ENCODE data around the gene KAT6B. TPM values are rescaled to one million over a fixed set of nuclear protein-coding genes. Genes with fewer than 3 reads are reported as not detected.
A peak's percentile ranks its signal among the peaks of the same experiment; 100 is the strongest.

The KAT6B gene
- total RNA-seq, 1 donor from 2014 or later, result 21.3 TPM

DNA sequence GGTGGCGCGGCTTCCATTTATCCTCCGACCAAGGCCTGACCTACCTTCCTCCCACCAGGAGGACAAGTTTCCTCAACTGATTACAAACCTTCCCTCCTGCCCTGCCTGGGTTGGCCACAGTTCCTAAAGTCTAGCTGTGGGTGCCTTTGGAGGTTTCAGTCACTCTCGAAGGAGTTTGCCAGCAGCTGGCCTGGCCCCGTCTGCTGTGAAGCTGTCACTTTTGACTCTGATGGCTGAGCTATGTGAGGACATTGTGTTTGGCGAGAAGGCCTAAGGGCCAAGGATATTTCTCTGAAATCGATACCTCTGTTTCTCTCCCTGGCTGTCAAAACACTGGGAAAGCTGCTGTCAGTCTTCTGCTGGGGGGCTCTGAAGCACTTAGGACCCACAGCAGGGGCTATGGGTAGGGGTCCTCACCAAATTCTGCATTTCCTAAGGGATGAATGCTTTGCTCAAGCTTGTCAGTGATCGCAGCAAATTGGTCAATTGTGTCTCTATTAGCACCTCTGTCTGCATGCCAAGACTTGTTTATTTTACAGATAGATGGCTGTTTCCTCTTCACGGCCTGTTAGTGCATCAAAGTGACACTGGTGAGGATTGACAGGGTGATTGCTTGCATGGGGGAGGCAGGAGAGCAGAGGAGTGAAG, 253.2 kb downstream of the KAT6B start:
- no peaks in the 10 kb centered on the region for H3K27me3 ChIP-seq
- H3K4me1 Mint-ChIP-seq, result peaks cover 24% of the 10 kb centered on the region
- H3K79me2 ChIP-seq (ENCODE audit: low read depth), result no peaks in the 10 kb centered on the region
- H3K4me3 Mint-ChIP-seq, result no peak overlapping the region
- DNase-seq (ENCODE audit: low spot score), result peak; percentile 34
- H3F3A ChIP-seq (ENCODE audit: low read depth), result peaks cover 28% of the 10 kb centered on the region
- no peaks in the 10 kb centered on the region for H4K20me1 ChIP-seq (ENCODE audit: low read depth)
- no peak overlapping the region for H3K9ac ChIP-seq
- no peaks in the 10 kb centered on the region for H3K36me3 Mint-ChIP-seq
- no peak overlapping the region for H3K4me2 ChIP-seq
- no peaks in the 10 kb centered on the region for H3K9me3 Mint-ChIP-seq
- no peaks in the 10 kb centered on the region for H3K9me3 ChIP-seq (ENCODE audit: low read depth)
- H2AFZ ChIP-seq (replicated peaks), result no peak overlapping the region
- H3K27ac Mint-ChIP-seq, result peak overlapping the region; percentile 84
- H3K4me3 ChIP-seq, result no peak overlapping the region
- no peaks in the 10 kb centered on the region for H3K36me3 ChIP-seq
- H3K27me3 Mint-ChIP-seq (ENCODE audit: insufficient read depth, low read depth), result peaks cover 14% of the 10 kb centered on the region
- peaks cover 31% of the 10 kb centered on the region for H3K4me1 ChIP-seq
- H3K27ac ChIP-seq, result peak overlapping the region; percentile 16
- TF ChIP-seq EZH2phosphoT487 (IDR thresholded peaks at IDR 0.05) (no peak), EZH2 (IDR thresholded peaks at IDR 0.05) (no peak)
- TF ChIP-seq, protein P1, sequence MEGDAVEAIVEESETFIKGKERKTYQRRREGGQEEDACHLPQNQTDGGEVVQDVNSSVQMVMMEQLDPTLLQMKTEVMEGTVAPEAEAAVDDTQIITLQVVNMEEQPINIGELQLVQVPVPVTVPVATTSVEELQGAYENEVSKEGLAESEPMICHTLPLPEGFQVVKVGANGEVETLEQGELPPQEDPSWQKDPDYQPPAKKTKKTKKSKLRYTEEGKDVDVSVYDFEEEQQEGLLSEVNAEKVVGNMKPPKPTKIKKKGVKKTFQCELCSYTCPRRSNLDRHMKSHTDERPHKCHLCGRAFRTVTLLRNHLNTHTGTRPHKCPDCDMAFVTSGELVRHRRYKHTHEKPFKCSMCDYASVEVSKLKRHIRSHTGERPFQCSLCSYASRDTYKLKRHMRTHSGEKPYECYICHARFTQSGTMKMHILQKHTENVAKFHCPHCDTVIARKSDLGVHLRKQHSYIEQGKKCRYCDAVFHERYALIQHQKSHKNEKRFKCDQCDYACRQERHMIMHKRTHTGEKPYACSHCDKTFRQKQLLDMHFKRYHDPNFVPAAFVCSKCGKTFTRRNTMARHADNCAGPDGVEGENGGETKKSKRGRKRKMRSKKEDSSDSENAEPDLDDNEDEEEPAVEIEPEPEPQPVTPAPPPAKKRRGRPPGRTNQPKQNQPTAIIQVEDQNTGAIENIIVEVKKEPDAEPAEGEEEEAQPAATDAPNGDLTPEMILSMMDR (IDR thresholded peaks at IDR 0.05), result no peak

DNA sequence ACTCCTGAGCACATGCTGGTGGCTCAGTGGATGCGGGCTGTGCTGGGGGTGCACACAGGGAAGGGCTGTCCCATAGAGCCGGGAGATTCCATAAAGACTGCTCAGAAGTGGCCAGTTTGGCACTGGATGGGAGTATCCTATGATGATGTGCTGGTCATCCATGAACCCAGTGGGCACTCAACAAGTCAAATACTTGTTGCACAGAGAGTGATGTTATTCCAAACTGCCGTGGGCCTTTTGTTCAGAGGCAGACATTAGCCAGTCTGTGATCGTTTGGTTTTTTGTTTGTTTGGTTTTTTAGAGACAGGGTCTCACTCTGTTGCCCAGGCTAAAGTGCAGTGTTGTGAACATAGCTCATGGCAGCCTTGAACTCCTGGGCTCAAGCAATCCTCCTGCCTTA, 254.2 kb downstream of the KAT6B start:
- H3K4me1 Mint-ChIP-seq, result peaks cover 31% of the 10 kb centered on the region
- DNase-seq (ENCODE audit: low spot score), result no peak
- no peaks in the 10 kb centered on the region for H3K36me3 ChIP-seq
- no peaks in the 10 kb centered on the region for H3K9me3 Mint-ChIP-seq
- H3F3A ChIP-seq (ENCODE audit: low read depth), result peaks cover 28% of the 10 kb centered on the region
- TF ChIP-seq, protein P1 (IDR thresholded peaks at IDR 0.05), result no peak
- TF ChIP-seq EZH2phosphoT487 (IDR thresholded peaks at IDR 0.05), result no peak
- TF ChIP-seq EZH2 (IDR thresholded peaks at IDR 0.05), result no peak
- peaks cover 10% of the 10 kb centered on the region for H3K27me3 Mint-ChIP-seq (ENCODE audit: insufficient read depth, low read depth)
- H3K27ac ChIP-seq, result no peak overlapping the region
- H3K4me2 ChIP-seq, result no peak overlapping the region
- H2AFZ ChIP-seq (replicated peaks), result no peak overlapping the region
- H3K4me1 ChIP-seq, result peaks cover 35% of the 10 kb centered on the region
- H3K27ac Mint-ChIP-seq, result no peak overlapping the region
- no peak overlapping the region for H3K4me3 Mint-ChIP-seq
- H3K9ac ChIP-seq, result no peak overlapping the region
- no peaks in the 10 kb centered on the region for H4K20me1 ChIP-seq (ENCODE audit: low read depth)
- H3K9me3 ChIP-seq (ENCODE audit: low read depth), result no peaks in the 10 kb centered on the region
- no peaks in the 10 kb centered on the region for H3K79me2 ChIP-seq (ENCODE audit: low read depth)
- H3K36me3 Mint-ChIP-seq, result no peaks in the 10 kb centered on the region
- H3K27me3 ChIP-seq, result no peaks in the 10 kb centered on the region
- H3K4me3 ChIP-seq, result no peak overlapping the region

DNA sequence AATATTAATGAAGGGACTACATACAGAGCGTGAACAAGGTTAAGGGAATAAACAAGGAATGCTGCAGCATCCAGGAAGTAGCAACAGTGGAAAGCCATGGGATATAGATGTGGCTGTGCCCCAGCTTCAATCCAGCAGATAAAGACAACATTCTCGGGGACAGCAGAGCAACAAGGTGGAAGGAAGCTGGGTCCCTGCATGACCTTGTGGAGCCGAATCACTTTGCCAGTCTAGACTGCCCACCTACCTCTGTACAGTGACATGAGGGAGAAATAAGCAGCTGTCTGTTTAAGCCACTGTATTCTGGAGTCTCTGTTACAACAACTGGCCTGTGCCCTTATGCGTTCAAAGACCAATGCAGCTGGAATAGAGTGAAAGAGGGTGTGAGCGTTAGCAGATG, 255.0 kb downstream of the KAT6B start:
- Mint-ChIP-seq H3K27ac (no peak overlapping the region), H3K4me3 (no peak overlapping the region), H3K9me3 (no peaks in the 10 kb centered on the region), H3K27me3 (ENCODE audit: insufficient read depth, low read depth) (peaks cover 10% of the 10 kb centered on the region), H3K4me1 (peaks cover 28% of the 10 kb centered on the region), H3K36me3 (no peaks in the 10 kb centered on the region)
- H3K4me2 ChIP-seq, result no peak overlapping the region
- no peak overlapping the region for H3K4me3 ChIP-seq
- no peak for TF ChIP-seq EZH2 (IDR thresholded peaks at IDR 0.05)
- no peak for TF ChIP-seq EZH2phosphoT487 (IDR thresholded peaks at IDR 0.05)
- TF ChIP-seq, protein P1 (IDR thresholded peaks at IDR 0.05), result no peak
- H3K9ac ChIP-seq, result no peak overlapping the region
- no peaks in the 10 kb centered on the region for H4K20me1 ChIP-seq (ENCODE audit: low read depth)
- H3K79me2 ChIP-seq (ENCODE audit: low read depth), result no peaks in the 10 kb centered on the region
- no peaks in the 10 kb centered on the region for H3K36me3 ChIP-seq
- peaks cover 35% of the 10 kb centered on the region for H3K4me1 ChIP-seq
- peaks cover 25% of the 10 kb centered on the region for H3F3A ChIP-seq (ENCODE audit: low read depth)
- H2AFZ ChIP-seq (replicated peaks), result no peak overlapping the region
- DNase-seq (ENCODE audit: low spot score), result no peak
- no peaks in the 10 kb centered on the region for H3K27me3 ChIP-seq
- H3K9me3 ChIP-seq (ENCODE audit: low read depth), result no peaks in the 10 kb centered on the region
- no peak overlapping the region for H3K27ac ChIP-seq

All from neural progenitor cell (in vitro differentiated cells).